Skeletal muscle tissue (tissue), 4 donors: ENCODE data around the gene RICTOR. TPM values are rescaled to one million over a fixed set of nuclear protein-coding genes. Genes with fewer than 3 reads are reported as not detected.

Experiments used
- H3K27ac ChIP-seq: one replicate; pipeline ENCODE4 v1.7.0; 2013; ENCODE audit warnings: mild to moderate bottlenecking, low read depth, low read length, inconsistent platforms
- H3K27me3 ChIP-seq, 3 donors: one replicate each; pipeline ENCODE4 v1.7.0; 2013; ENCODE audit warnings: low read length in 3 of 3; ENCODE audit not compliant: control insufficient read depth in 3 of 3, insufficient read depth in 3 of 3
- H3K36me3 ChIP-seq, 3 donors: one replicate each; pipeline ENCODE4 v1.7.0; 2013; ENCODE audit warnings: low read length in 3 of 3; ENCODE audit not compliant: control insufficient read depth in 3 of 3, insufficient read depth in 3 of 3
- H3K4me1 ChIP-seq, 3 donors: one replicate each; pipeline ENCODE4 v1.7.0; 2013; ENCODE audit warnings: low read length in 3 of 3, mild to moderate bottlenecking in 3 of 3; ENCODE audit not compliant: control insufficient read depth in 3 of 3, insufficient read depth in 3 of 3
- H3K4me3 ChIP-seq, 3 donors: one replicate each; pipeline ENCODE4 v1.7.0; 2013; ENCODE audit warnings: low read length in 3 of 3
- H3K9ac ChIP-seq, 3 donors: one replicate each; pipeline ENCODE4 v1.7.0; 2013; ENCODE audit warnings: low read length in 3 of 3, mild to moderate bottlenecking in 3 of 3, moderate library complexity in 2 of 3, low read depth in 1 of 3
- H3K9me3 ChIP-seq, 3 donors: one replicate each; pipeline ENCODE4 v1.7.0; 2013; ENCODE audit warnings: low read length in 3 of 3; ENCODE audit not compliant: control insufficient read depth in 3 of 3
- total RNA-seq: library from RNA; depleted of rRNA; stranded (reverse); fragments of >200 nt; gene quantifications from one replicate; pipeline ENCODE4 v1.2.3, GENCODE V29; 2014
- donor health status: Osteomylitis.

RICTOR gene, protein sequence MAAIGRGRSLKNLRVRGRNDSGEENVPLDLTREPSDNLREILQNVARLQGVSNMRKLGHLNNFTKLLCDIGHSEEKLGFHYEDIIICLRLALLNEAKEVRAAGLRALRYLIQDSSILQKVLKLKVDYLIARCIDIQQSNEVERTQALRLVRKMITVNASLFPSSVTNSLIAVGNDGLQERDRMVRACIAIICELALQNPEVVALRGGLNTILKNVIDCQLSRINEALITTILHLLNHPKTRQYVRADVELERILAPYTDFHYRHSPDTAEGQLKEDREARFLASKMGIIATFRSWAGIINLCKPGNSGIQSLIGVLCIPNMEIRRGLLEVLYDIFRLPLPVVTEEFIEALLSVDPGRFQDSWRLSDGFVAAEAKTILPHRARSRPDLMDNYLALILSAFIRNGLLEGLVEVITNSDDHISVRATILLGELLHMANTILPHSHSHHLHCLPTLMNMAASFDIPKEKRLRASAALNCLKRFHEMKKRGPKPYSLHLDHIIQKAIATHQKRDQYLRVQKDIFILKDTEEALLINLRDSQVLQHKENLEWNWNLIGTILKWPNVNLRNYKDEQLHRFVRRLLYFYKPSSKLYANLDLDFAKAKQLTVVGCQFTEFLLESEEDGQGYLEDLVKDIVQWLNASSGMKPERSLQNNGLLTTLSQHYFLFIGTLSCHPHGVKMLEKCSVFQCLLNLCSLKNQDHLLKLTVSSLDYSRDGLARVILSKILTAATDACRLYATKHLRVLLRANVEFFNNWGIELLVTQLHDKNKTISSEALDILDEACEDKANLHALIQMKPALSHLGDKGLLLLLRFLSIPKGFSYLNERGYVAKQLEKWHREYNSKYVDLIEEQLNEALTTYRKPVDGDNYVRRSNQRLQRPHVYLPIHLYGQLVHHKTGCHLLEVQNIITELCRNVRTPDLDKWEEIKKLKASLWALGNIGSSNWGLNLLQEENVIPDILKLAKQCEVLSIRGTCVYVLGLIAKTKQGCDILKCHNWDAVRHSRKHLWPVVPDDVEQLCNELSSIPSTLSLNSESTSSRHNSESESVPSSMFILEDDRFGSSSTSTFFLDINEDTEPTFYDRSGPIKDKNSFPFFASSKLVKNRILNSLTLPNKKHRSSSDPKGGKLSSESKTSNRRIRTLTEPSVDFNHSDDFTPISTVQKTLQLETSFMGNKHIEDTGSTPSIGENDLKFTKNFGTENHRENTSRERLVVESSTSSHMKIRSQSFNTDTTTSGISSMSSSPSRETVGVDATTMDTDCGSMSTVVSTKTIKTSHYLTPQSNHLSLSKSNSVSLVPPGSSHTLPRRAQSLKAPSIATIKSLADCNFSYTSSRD (N-terminal part only)
- 32.9 TPM for total RNA-seq

DNA sequence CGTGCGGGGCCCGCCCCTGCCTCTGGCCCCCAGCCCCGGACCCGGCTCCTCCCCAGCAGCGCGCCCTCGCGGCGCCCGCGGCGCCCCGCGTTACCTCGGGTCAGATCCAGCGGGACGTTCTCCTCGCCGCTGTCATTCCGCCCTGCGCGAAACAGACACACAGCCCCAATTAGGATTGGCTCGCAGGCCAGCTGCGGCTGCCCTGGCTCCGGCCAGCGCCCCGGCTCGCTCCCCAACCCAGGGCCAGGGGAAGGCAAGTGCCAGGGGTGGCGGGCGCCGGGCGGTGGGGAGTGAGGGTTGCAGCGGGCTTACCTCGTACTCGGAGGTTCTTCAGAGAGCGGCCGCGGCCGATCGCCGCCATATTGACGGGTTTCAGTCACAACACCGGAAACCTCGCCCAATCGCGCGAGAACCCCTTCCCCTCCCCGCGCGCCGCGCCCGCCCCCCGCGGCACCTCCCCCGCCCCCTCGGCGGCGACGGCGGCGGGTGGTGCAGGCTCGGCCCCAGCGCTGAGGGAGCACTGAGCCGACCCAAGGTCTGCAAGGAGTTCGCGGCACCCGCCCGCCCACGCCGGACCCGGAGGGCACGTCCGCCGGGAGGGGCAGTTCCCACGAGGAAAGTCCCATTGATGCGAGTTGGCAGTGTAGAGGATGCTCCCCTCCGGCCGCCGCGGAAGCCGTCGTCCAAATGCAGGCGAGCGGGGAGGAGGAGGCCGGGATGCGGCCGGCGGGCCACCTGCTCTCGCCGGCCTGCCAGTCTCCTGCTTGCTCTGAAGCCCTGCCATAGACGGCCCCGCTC is at the start of gene RICTOR:
Gene RICTOR (minus strand): TSS at position 383 of the 798 bp plus-strand sequence. CDS start 22 bp downstream, at position 361.
- Histone ChIP-seq H3K9me3 (no peaks in the 10 kb centered on the region), H3K27ac (peak within 1 kb of the TSS; percentile 98), H3K4me3 (peak within 1 kb of the TSS; percentile 92 to 96 (median 95)), H3K36me3 (no peaks in the 10 kb centered on the region), H3K4me1 (peaks cover 5 to 24% (median 9%) of the 10 kb centered on the region in 3 donors), H3K27me3 (no peaks in the 10 kb centered on the region), H3K9ac (peak within 1 kb of the TSS; percentile 96 to 98 (median 97))

DNA sequence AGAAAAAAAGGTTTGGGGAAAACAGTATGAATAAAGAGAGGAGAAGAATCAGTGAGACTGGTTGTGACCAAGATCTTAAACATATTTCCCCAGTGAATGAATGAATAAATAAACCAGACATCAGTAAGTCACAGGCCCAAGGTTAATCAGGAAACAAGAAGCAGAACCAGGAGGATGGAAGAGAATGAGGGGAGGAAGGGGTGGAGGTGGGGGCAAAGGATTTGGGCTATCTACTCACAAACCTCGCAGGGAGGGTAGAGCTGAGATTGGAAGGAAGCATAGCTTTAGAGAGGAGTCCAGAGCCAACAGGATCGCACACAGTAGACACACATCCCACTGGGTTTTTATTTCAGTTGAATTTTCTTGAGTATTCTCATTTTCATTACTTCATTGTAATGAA is 47.7 kb upstream of the RICTOR start:
- Histone ChIP-seq H3K4me3 (no peak overlapping the region), H3K9me3 (no peaks in the 10 kb centered on the region), H3K4me1 (no peaks in the 10 kb centered on the region), H3K27ac (no peak overlapping the region), H3K27me3 (no peaks in the 10 kb centered on the region), H3K9ac (no peak overlapping the region), H3K36me3 (no peaks in the 10 kb centered on the region)

DNA sequence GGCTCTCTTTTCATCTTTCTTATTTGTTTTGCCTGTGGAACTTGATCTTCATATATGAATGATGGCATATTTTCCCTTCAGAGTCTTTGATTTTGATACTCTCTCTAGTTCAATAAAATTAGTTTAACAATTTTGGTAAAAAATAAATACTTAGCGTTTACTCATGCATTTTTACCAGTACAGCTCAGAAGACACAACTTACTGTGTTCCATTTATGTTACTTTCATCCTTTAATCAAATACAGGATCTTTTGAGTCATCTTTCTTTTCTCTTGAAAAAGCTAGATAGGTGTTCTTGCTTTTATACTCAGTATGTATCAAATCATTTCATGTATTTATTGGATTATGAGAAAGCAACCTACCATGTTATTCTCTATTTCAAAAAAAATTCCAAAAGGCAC is 47.1 kb upstream of the RICTOR start:
- no peaks in the 10 kb centered on the region for H3K27me3 ChIP-seq

DNA sequence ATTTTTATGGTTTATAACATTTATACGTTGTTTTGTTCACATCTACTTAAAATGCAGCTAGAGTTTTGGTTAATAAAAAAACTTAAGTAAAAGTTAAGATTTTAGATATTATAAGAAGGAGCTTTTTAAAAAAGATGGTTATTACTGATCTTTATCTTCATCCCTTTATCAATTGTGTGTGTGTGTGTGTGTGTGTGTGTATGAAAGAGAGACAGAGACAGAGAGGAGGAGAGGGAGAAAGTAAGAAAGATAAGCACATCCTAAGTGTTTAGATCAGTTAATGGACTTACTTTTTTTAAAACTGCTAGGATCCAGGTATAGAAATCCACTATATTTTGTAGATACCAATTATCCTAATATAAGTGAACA is 45.8 kb upstream of the RICTOR start:
- Histone ChIP-seq H3K36me3 (no peaks in the 10 kb centered on the region), H3K27me3 (no peaks in the 10 kb centered on the region), H3K9ac (no peak overlapping the region), H3K4me1 (no peaks in the 10 kb centered on the region), H3K4me3 (no peak overlapping the region), H3K9me3 (no peaks in the 10 kb centered on the region), H3K27ac (no peak overlapping the region)

More for the DNA sequence above, 47.1 kb upstream of the RICTOR start:
- Histone ChIP-seq H3K27ac (no peak overlapping the region), H3K36me3 (no peaks in the 10 kb centered on the region), H3K9ac (no peak overlapping the region), H3K4me3 (no peak overlapping the region), H3K4me1 (no peaks in the 10 kb centered on the region), H3K9me3 (no peaks in the 10 kb centered on the region)

DNA sequence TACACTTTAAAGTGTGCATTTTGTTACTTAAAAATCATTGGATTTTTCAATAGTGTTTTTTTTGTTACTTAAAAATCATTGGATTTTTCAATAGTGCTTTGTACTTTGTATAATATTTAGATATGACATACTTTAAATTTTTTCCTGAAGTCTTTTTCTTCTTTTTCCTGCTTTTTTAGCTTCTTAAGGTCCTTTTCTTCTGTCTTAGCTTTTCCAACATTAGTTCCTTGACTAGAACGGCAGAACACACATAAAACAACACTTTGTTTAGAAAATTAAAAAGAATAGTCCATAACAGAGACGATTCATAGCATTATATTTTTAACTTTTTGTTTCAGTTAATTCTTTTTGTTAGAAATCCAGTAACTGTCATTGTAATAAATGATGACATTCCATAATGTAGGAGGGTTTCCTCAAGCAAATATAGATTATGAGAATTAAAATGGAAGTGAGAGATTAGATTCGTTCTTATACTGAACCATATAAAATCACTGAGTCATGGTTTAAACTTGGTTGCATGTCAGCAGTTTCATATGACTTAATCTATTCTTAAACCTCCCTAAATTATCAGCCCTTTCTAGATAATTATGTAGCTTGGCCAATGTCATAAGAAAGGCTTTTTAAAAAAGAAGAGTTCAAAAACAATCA is 45.3 kb upstream of the RICTOR start:
- Histone ChIP-seq H3K4me3 (no peak overlapping the region), H3K36me3 (no peaks in the 10 kb centered on the region), H3K9me3 (no peaks in the 10 kb centered on the region)

DNA sequence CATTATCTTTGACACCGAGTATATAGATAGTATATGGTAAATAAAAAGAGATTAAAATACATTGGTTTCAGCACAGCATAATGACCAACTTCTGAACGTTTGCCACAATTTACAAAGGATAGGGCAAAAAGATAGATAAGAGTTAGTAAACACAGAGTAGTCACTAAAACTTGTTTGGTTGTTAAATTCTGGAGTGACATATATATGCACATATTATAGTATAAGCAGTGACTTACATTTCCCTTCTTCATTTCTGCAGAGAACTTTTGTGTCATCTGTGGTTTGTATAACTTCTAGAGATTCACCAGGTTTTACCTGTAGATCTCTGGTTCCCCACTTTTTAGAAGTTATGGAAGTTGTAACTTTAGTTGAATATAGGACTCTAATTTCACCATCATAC is 44.4 kb upstream of the RICTOR start:
- no peaks in the 10 kb centered on the region for H3K36me3 ChIP-seq
- no peak overlapping the region for H3K9ac ChIP-seq

More for the DNA sequence above, 45.3 kb upstream of the RICTOR start:
- no peak overlapping the region for H3K9ac ChIP-seq
- no peak overlapping the region for H3K27ac ChIP-seq
- H3K4me1 ChIP-seq: no peaks in the 10 kb centered on the region
- no peaks in the 10 kb centered on the region for H3K27me3 ChIP-seq

DNA sequence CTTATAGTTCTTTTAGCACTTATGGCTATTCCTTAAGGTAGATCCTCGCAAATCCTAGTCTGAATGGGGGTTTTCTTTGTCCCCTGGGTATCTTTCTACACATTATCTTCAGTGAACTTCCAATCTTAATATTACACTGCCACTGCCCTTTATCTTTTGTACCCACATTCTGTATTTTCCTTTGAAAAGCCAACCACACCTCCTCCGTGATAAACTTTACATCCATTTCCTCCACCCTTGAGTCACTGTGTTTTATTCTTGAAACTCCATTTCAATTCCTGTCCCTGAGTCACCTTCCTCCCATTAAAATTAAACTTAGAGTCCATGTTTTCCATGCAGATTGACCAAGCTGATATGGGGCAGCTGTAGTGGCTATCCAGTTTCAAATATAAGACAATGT is 43.2 kb upstream of the RICTOR start:
- Histone ChIP-seq H3K9me3 (no peaks in the 10 kb centered on the region), H3K4me1 (no peaks in the 10 kb centered on the region), H3K9ac (no peak overlapping the region), H3K4me3 (no peak overlapping the region), H3K27ac (no peak overlapping the region), H3K36me3 (no peaks in the 10 kb centered on the region), H3K27me3 (no peaks in the 10 kb centered on the region)

More for the DNA sequence above, 44.4 kb upstream of the RICTOR start:
- no peaks in the 10 kb centered on the region for H3K27me3 ChIP-seq
- no peak overlapping the region for H3K27ac ChIP-seq
- no peaks in the 10 kb centered on the region for H3K4me1 ChIP-seq
- no peak overlapping the region for H3K4me3 ChIP-seq
- H3K9me3 ChIP-seq: no peaks in the 10 kb centered on the region

DNA sequence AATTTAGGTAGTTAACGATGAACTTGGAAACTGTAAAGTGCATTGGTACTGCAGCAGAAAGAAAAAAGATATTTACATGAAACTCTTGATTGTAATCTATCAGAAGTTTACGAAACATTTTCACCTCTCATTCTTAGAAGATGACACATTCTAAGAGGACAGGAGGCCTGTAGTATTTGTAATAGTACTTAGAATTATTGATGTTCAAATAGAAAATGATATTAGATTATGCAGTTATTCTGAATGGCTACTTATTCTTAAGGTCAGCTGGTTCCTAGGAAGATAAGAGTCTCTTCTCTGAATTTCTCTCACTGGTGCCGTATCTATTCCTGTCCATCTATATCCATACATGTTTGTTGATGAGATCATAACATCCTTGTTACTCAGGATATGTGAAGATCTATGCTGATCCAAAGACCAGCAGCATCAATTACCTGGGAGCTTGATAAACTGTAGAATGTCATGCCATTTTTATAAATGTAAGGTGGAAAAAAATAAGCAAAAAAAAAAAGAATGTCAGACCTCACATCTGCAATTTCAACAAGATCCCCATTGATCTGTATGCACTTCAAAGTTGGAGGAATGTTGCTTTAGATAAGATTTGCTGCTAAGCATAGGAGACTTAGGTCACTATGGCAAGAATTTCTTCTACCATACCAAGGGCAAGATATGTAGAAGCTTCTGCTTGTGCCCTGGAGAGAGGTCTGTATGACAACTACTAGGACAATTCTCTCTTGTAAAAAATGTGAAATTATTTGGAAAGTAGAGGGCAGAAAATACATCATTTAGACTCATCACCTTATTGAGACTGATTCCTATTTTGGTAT is 42.4 kb upstream of the RICTOR start:
- H3K36me3 ChIP-seq: no peaks in the 10 kb centered on the region
- no peak overlapping the region for H3K9ac ChIP-seq

More for the DNA sequence above, 42.4 kb upstream of the RICTOR start:
- Histone ChIP-seq H3K9me3 (no peaks in the 10 kb centered on the region), H3K27me3 (no peaks in the 10 kb centered on the region), H3K4me3 (no peak overlapping the region), H3K27ac (no peak overlapping the region), H3K4me1 (no peaks in the 10 kb centered on the region)
